NCI-H1436 (cell line): ENCODE measurements around the gene SNTB2.

Experiments
- DNase-seq: peaks from one replicate; lab custom pipeline; 2025; lab: John Stamatoyannopoulos, UW

The SNTB2 gene

GRCh38 chr16:69180011-69180338, 7.0 kb upstream of the SNTB2 start:
- no peak for DNase-seq

GRCh38 chr16:69182730-69183416, 4.1 kb upstream of the SNTB2 start:
- DNase-seq: peak; percentile 13

GRCh38 chr16:69187446-69188235, 677 bp downstream of the SNTB2 start:
- DNase-seq: peak; percentile 3

GRCh38 chr16:69188236-69188549, 1.2 kb downstream of the SNTB2 start:
- DNase-seq: no peak

- no peak for DNase-seq
Measured at GRCh38 chr16:69188716-69189115, 1.8 kb downstream of the SNTB2 start.

GRCh38 chr16:69190046-69190588, 3.2 kb downstream of the SNTB2 start:
- DNase-seq: no peak

- DNase-seq: no peak
Measured at GRCh38 chr16:69190598-69190997, 3.6 kb downstream of the SNTB2 start.

GRCh38 chr16:69191136-69191535, 4.2 kb downstream of the SNTB2 start:
- no peak for DNase-seq

- DNase-seq: no peak
Measured at GRCh38 chr16:69193855-69194254, 6.9 kb downstream of the SNTB2 start.

- no peak for DNase-seq
Measured at GRCh38 chr16:69194488-69194887, 7.5 kb downstream of the SNTB2 start.

GRCh38 chr16:69195369-69196029, 8.5 kb downstream of the SNTB2 start:
- DNase-seq: peak; percentile 14

- no peak for DNase-seq
Measured at GRCh38 chr16:69197573-69197972, 10.6 kb downstream of the SNTB2 start.

GRCh38 chr16:69199382-69199781, 12.4 kb downstream of the SNTB2 start:
- no peak for DNase-seq

- no peak for DNase-seq
Measured at GRCh38 chr16:69201291-69201690, 14.3 kb downstream of the SNTB2 start.

- no peak for DNase-seq
Measured at GRCh38 chr16:69201787-69202186, 14.8 kb downstream of the SNTB2 start.

GRCh38 chr16:69204172-69204571, 17.2 kb downstream of the SNTB2 start:
- no peak for DNase-seq

- no peak for DNase-seq
Measured at GRCh38 chr16:69209735-69210134, 22.8 kb downstream of the SNTB2 start.

GRCh38 chr16:69217433-69217832, 30.5 kb downstream of the SNTB2 start:
- no peak for DNase-seq

GRCh38 chr16:69219279-69219678, 32.3 kb downstream of the SNTB2 start:
- no peak for DNase-seq

GRCh38 chr16:69223882-69224281, 36.9 kb downstream of the SNTB2 start:
- DNase-seq: no peak

GRCh38 chr16:69225121-69225520, 38.2 kb downstream of the SNTB2 start:
- DNase-seq: no peak

GRCh38 chr16:69233124-69233523, 46.2 kb downstream of the SNTB2 start:
- DNase-seq: no peak

- no peak for DNase-seq
Measured at GRCh38 chr16:69234460-69234859, 47.5 kb downstream of the SNTB2 start.
